HCT116 (cell line): ENCODE results near the gene MAN1A1. TPM values are rescaled to one million over a fixed set of nuclear protein-coding genes. Genes with fewer than 3 reads are reported as not detected.

ENCODE experiments used
- ATAC-seq: fragments of 200-7000 bp; cut with Tn5 transposase; 2 replicates; pipeline ENCODE4 v1.9.1; 2020; ENCODE audit warnings: mild to moderate bottlenecking, moderate library complexity
- BruUV-seq: library from RNA; stranded (reverse); fragments of 400-500 nt; replicated peaks from 2 replicates; lab custom pipeline; 2021; lab: Mats Ljungman, UMichigan
- CTCF ChIA-PET: fragments of 300-600 bp; sonication (Branson Sonifier 250); formaldehyde crosslinking; loops from one replicate; lab custom pipeline; 2021; ENCODE audit warnings: antibody characterized with exemption; lab: Charles Lee
- POLR2A ChIA-PET: fragments of 300-600, 350-600 bp; sonication (Branson Sonifier 250); formaldehyde crosslinking; loops from one replicate; lab custom pipeline; 2021; ENCODE audit warnings: antibody characterized with exemption; lab: Charles Lee
- RAD21 ChIA-PET, 2 experiments: fragments of 300-600 bp; sonication (Branson Sonifier 250); formaldehyde crosslinking; loops; one replicate each; lab custom pipeline; 2023; ENCODE audit warnings: low total read pairs in 2 of 2; ENCODE audit not compliant: uncharacterized antibody in 2 of 2, unreplicated experiment in 2 of 2, low non-redundant PET in 1 of 2; lab: Charles Lee
- DNase-seq: peaks from one replicate; pipeline ENCODE4 v3.0.0-alpha.2; 2010; ENCODE audit warnings: low read depth, low spot score
- H2AFZ ChIP-seq: fragments of 200-600 bp; shearing (Covaris generic), sonication (generic); 2 replicates; pipeline ENCODE4 v1.6.1; 2017; ENCODE audit warnings: low read depth, mixed run types, mixed read lengths, antibody characterized with exemption, low read length; ENCODE audit not compliant: poor library complexity, severe bottlenecking
- H3K27ac ChIP-seq: 2 replicates; pipeline ENCODE4 v1.5.1; 2012; ENCODE audit warnings: low read depth, low read length
- H3K27me3 ChIP-seq: fragments of 200-600 bp; sonication (generic); 2 replicates; pipeline ENCODE4 v1.6.1; 2016; ENCODE audit warnings: mixed run types, low read length, mixed read lengths; ENCODE audit not compliant: insufficient read depth
- H3K36me3 ChIP-seq, 2 experiments: fragments of 200-500 bp in 1 of 2; fragments of 200-600 bp in 1 of 2; sonication (Bioruptor generic) in 1 of 2; sonication (generic) in 1 of 2; 2 replicates each; pipeline versions ENCODE4 v1.5.1 to v1.6.1; 2014 to 2016; ENCODE audit warnings: low read length in 2 of 2, inconsistent platforms in 1 of 2, mixed read lengths in 1 of 2, mixed run types in 1 of 2; ENCODE audit not compliant: insufficient read depth in 2 of 2, control insufficient read depth in 1 of 2
- H3K4me1 ChIP-seq, 2 experiments: fragments of 200-600 bp in 1 of 2; sonication (generic) in 1 of 2; 2 replicates each; pipeline versions ENCODE4 v1.5.1 to v1.6.1; 2012 to 2017; ENCODE audit warnings: low read length in 2 of 2, inconsistent platforms in 1 of 2, mild to moderate bottlenecking in 1 of 2, mixed read lengths in 1 of 2, mixed run types in 1 of 2, moderate library complexity in 1 of 2; ENCODE audit not compliant: insufficient read depth in 2 of 2, control insufficient read depth in 1 of 2
- H3K4me2 ChIP-seq: fragments of 200-600 bp; sonication (generic); 2 replicates; pipeline ENCODE4 v1.6.1; 2017; ENCODE audit warnings: mixed run types, low read length, mixed read lengths
- H3K4me3 ChIP-seq, 2 experiments: fragments of 200-600 bp in 1 of 2; sonication (generic) in 1 of 2; replicated peaks in 1 of 2; 2 replicates each; pipeline ENCODE4 v1.5.1; 2011 to 2016; ENCODE audit warnings: low read length in 2 of 2, control low read depth in 1 of 2, low read depth in 1 of 2, mild to moderate bottlenecking in 1 of 2, mixed read lengths in 1 of 2, mixed run types in 1 of 2
- H3K79me2 ChIP-seq: fragments of 200-600 bp; sonication (generic); 2 replicates; pipeline ENCODE4 v1.6.1; 2017; ENCODE audit warnings: mild to moderate bottlenecking, mixed run types, low read length, moderate library complexity, mixed read lengths; ENCODE audit not compliant: insufficient read depth
- H3K9ac ChIP-seq: fragments of 200-600 bp; sonication (generic); 2 replicates; pipeline ENCODE4 v1.6.1; 2016; ENCODE audit warnings: low read length, mixed read lengths
- H3K9me2 ChIP-seq: fragments of 200-600 bp; sonication (generic), shearing (Covaris generic); 2 replicates; pipeline ENCODE4 v1.6.1; 2017; ENCODE audit warnings: mixed run types, mild to moderate bottlenecking, moderate library complexity; ENCODE audit not compliant: insufficient read depth
- H3K9me3 ChIP-seq, 2 experiments: fragments of 200-500 bp in 1 of 2; fragments of 200-600 bp in 1 of 2; sonication (Bioruptor generic) in 1 of 2; sonication (generic) in 1 of 2; 2 replicates each; pipeline ENCODE4 v1.6.1; 2014 to 2017; ENCODE audit warnings: low read length in 2 of 2, mixed read lengths in 2 of 2, inconsistent platforms in 1 of 2, low read depth in 1 of 2, mild to moderate bottlenecking in 1 of 2, mixed run types in 1 of 2, moderate library complexity in 1 of 2; ENCODE audit not compliant: control insufficient read depth in 1 of 2, insufficient read depth in 1 of 2
- H4K20me1 ChIP-seq: fragments of 200-600 bp; sonication (generic), shearing (Covaris generic); 2 replicates; pipeline ENCODE4 v1.6.1; 2017; ENCODE audit warnings: mixed run types, mild to moderate bottlenecking, moderate library complexity; ENCODE audit not compliant: insufficient read depth
- CEBPB ChIP-seq: IDR thresholded peaks from 2 replicates; pipeline ENCODE4 v1.6.1; 2012; ENCODE audit warnings: low read depth
- ELF1 ChIP-seq: IDR thresholded peaks from 2 replicates; pipeline ENCODE4 v1.6.1; 2012; ENCODE audit warnings: low read depth, borderline replicate concordance
- EZH2phosphoT487 ChIP-seq: fragments of 200-600 bp; IDR thresholded peaks from 2 replicates; pipeline ENCODE4 v1.6.1; 2018; ENCODE audit warnings: antibody characterized with exemption, borderline replicate concordance
- JUND ChIP-seq: IDR thresholded peaks from 2 replicates; pipeline ENCODE4 v1.6.1; 2012
- SP1 ChIP-seq: IDR thresholded peaks from 2 replicates; pipeline ENCODE4 v1.6.1; 2012; ENCODE audit warnings: low read depth
- SRF ChIP-seq: IDR thresholded peaks from 2 replicates; pipeline ENCODE4 v1.6.1; 2012; ENCODE audit warnings: low read depth
- TCF7L2 ChIP-seq: IDR thresholded peaks from 2 replicates; pipeline ENCODE4 v1.7.0; 2011; ENCODE audit warnings: borderline replicate concordance, inconsistent platforms; ENCODE audit not compliant: insufficient read depth, insufficient read length; ENCODE audit errors: extremely low read depth
- ZFX ChIP-seq: fragments of 450-650 bp; IDR thresholded peaks from 2 replicates; pipeline ENCODE4 v1.6.1; 2017
- ZNF274 ChIP-seq: fragments of 200-500 bp; sonication (Bioruptor generic); IDR thresholded peaks from 2 replicates; pipeline ENCODE4 v1.6.1; 2014; ENCODE audit warnings: mild to moderate bottlenecking, low read depth, low read length, inconsistent platforms
- intact Hi-C: fragments of 100-400 bp; cut with micrococcal nuclease; formaldehyde crosslinking; loops from 2 replicates; pipeline ENCODE4 v1.10.0; 2022
- total RNA-seq: library from RNA; stranded (reverse); gene quantifications from one replicate; pipeline ENCODE4 v1.2.1, GENCODE V29; 2021; ENCODE audit not compliant: unreplicated experiment
- TF ChIP-seq, protein P1 (sequence below), 3 experiments: fragments of 200-600 bp in 1 of 3; sonication (generic) in 1 of 3; IDR thresholded peaks in 2 of 3; conservative IDR thresholded peaks in 1 of 3; 2 replicates each; pipeline ENCODE4 v1.5.1; 2012 to 2017; ENCODE audit warnings: low read depth in 2 of 3, low read length in 2 of 3, antibody characterized with exemption in 1 of 3, borderline replicate concordance in 1 of 3, control low read depth in 1 of 3, mild to moderate bottlenecking in 1 of 3, mixed read lengths in 1 of 3, mixed run types in 1 of 3, moderate library complexity in 1 of 3; ENCODE audit not compliant: insufficient read depth in 1 of 3

The MAN1A1 gene
- total RNA-seq, 1 experiment from 2014 or later, result 46.0 TPM

DNA sequence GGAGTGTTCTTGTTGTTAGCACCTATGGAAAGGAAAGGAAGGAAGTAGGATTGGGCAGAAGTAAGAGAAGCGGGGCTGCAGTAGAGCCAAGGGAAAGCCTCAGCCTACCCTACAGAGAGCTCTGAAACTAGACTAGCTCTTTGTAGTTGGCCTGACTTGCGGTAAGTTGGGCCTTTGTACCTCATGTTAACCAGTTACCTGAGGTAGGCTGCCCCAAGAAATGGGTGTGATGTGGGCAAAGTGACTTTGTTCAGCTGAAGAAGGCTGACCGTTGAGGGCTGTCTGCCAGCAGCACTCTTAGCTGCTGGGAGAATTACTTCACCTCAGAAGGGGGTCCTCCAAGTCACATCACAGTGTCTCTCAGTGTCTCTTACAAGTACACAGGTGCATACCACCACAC lies 216.2 kb downstream of the MAN1A1 start:
- Histone ChIP-seq H3K9me2 (no peaks in the 10 kb centered on the region), H3K4me2 (no peak overlapping the region), H3K9ac (no peak overlapping the region), H3K79me2 (no peaks in the 10 kb centered on the region), H2AFZ (no peak overlapping the region), H3K36me3 (no peaks in the 10 kb centered on the region), H4K20me1 (no peaks in the 10 kb centered on the region), H3K4me3 (no peak overlapping the region), H3K27ac (no peak overlapping the region), H3K4me1 (peaks cover 22 to 36% of the 10 kb centered on the region in 2 experiments), H3K9me3 (no peaks in the 10 kb centered on the region), H3K27me3 (no peaks in the 10 kb centered on the region)
- CTCF ChIA-PET, result interaction anchor here (3.3 kb wide), 1 partner anchor 15 kb away, joined by 11 read pairs; no protein-coding TSS in a partner anchor
- ATAC-seq, result no peak
- POLR2A ChIA-PET, result no interaction called here
- RAD21 ChIA-PET, result interaction anchor here in 1 of 2 experiments (1.1 kb wide), 1 partner anchor 16 kb away, joined by 3 read pairs; no protein-coding TSS in a partner anchor
- TF ChIP-seq ZNF274 (no peak), SP1 (no peak), CEBPB (no peak), TCF7L2 (no peak)
- DNase-seq, result no peak
- BruUV-seq, result no TSS peak
- intact Hi-C loops, result no loop called here

DNA sequence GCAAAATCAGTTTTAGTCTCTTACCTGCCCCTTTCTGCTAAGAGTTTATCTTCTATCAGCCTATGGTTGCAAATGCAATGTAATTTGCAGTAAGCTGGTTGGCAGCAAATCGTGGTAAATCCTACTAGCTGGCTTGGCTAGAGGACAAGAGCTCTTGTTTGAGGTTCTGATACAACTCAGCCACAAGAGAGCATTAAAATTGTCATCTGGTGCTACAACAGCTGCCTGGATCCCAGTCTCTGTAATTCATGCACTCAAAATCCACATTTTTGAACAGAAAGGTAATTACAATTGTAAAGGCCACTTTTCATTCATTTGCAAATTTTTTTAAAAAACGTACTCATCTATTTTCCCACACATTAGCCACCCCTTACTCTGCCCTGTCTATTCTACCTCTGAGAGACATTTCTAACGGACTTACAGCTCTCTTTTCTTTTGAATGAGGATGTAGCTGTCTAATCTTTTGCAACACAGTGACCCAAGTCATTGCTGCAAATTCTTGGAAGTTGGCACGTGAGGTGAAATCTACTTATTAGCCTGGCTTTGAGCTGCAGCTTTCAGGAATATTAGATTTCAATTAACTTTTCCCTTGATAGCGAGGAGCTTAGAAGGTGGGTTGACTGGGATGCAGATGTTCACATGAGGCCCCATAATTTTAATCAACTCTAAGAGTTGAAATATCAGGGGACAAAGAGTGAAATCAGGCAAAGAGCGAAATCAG lies 217.1 kb downstream of the MAN1A1 start:
- RAD21 ChIA-PET, result interaction anchor here in 1 of 2 experiments (1.1 kb wide), 1 partner anchor 17 kb away, joined by 3 read pairs; no protein-coding TSS in a partner anchor
- no peaks in the 10 kb centered on the region for H3K9me2 ChIP-seq
- no peaks in the 10 kb centered on the region for H4K20me1 ChIP-seq
- no peak overlapping the region for H3K27ac ChIP-seq
- H3K4me1 ChIP-seq, result peaks cover 22 to 43% of the 10 kb centered on the region in 2 experiments
- H2AFZ ChIP-seq, result peak overlapping the region; percentile 32
- no peaks in the 10 kb centered on the region for H3K27me3 ChIP-seq
- no TSS peak for BruUV-seq
- ATAC-seq (no peak), DNase-seq (no peak)
- H3K79me2 ChIP-seq, result no peaks in the 10 kb centered on the region
- H3K4me2 ChIP-seq, result no peak overlapping the region
- no peaks in the 10 kb centered on the region for H3K9me3 ChIP-seq
- CTCF ChIA-PET, result interaction anchor here (3.3 kb wide), 1 partner anchor 16 kb away, joined by 11 read pairs; no protein-coding TSS in a partner anchor
- TF ChIP-seq, protein P1, sequence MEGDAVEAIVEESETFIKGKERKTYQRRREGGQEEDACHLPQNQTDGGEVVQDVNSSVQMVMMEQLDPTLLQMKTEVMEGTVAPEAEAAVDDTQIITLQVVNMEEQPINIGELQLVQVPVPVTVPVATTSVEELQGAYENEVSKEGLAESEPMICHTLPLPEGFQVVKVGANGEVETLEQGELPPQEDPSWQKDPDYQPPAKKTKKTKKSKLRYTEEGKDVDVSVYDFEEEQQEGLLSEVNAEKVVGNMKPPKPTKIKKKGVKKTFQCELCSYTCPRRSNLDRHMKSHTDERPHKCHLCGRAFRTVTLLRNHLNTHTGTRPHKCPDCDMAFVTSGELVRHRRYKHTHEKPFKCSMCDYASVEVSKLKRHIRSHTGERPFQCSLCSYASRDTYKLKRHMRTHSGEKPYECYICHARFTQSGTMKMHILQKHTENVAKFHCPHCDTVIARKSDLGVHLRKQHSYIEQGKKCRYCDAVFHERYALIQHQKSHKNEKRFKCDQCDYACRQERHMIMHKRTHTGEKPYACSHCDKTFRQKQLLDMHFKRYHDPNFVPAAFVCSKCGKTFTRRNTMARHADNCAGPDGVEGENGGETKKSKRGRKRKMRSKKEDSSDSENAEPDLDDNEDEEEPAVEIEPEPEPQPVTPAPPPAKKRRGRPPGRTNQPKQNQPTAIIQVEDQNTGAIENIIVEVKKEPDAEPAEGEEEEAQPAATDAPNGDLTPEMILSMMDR (IDR thresholded peaks at IDR 0.05 in 2 of 3, conservative IDR thresholded peaks at IDR 0.05 in 1 of 3; ENCODE audit: borderline replicate concordance in 1 of 3, insufficient read depth in 1 of 3, low read depth in 2 of 3, low read length in 2 of 3), result no peak
- TF ChIP-seq JUND (no peak), SRF (no peak), EZH2phosphoT487 (no peak), ELF1 (no peak), ZFX (no peak)
- intact Hi-C loops, result no loop called here
- POLR2A ChIA-PET, result interaction anchor here (0.6 to 1.4 kb wide), 3 partner anchors 12 to 852 kb away, joined by 3 to 5 read pairs (median 4); no protein-coding TSS in a partner anchor
- H3K4me3 ChIP-seq, result no peak overlapping the region
- no peak overlapping the region for H3K9ac ChIP-seq
- H3K36me3 ChIP-seq, result no peaks in the 10 kb centered on the region
